ENCODE measurements around the gene HAUS5. TPM values are rescaled to one million over a fixed set of nuclear protein-coding genes. Genes with fewer than 3 reads are reported as not detected.
"Not testable (repeated sequence)": the region's sequence is repeated elsewhere in the genome, so short reads cannot be mapped to it uniquely, and the experiment has no call there.

HAUS5 gene
- total RNA-seq, 1 experiment from 2014 or later, result 27.4 TPM

GRCh38 chr19:35643255-35644205 is 31.0 kb downstream of the HAUS5 start:
- peaks cover 10% of the 10 kb centered on the region for H3K27me3 ChIP-seq (ENCODE audit: control insufficient read depth, insufficient read depth, low read length)
- H3K4me3 ChIP-seq (ENCODE audit: insufficient read depth, low read depth, low read length), result peak overlapping the region; percentile 60

GRCh38 chr19:35644206-35644986 is 31.9 kb downstream of the HAUS5 start:
- Histone ChIP-seq H3K4me3 (ENCODE audit: insufficient read depth, low read depth, low read length) (peak overlapping the region; percentile 60), H3K36me3 (replicated peaks; ENCODE audit: control insufficient read depth, insufficient read depth, low read length) (no peaks in the 10 kb centered on the region), H3K27me3 (ENCODE audit: control insufficient read depth, insufficient read depth, low read length) (peaks cover 10% of the 10 kb centered on the region)
- peak; percentile 98 for DNase-seq

More at GRCh38 chr19:35643255-35644205, 31.0 kb downstream of the HAUS5 start:
- no peaks in the 10 kb centered on the region for H3K36me3 ChIP-seq (replicated peaks; ENCODE audit: control insufficient read depth, insufficient read depth, low read length)
- DNase-seq, result peak; percentile 98

GRCh38 chr19:35644987-35645679 is 32.6 kb downstream of the HAUS5 start:
- no peaks in the 10 kb centered on the region for H3K36me3 ChIP-seq (replicated peaks; ENCODE audit: control insufficient read depth, insufficient read depth, low read length)
- peak; percentile 94 for DNase-seq
- H3K27me3 ChIP-seq (ENCODE audit: control insufficient read depth, insufficient read depth, low read length), result peaks cover 10% of the 10 kb centered on the region
- peak overlapping the region; percentile 59 for H3K4me3 ChIP-seq (ENCODE audit: insufficient read depth, low read depth, low read length)

- Histone ChIP-seq H3K36me3 (replicated peaks; ENCODE audit: control insufficient read depth, insufficient read depth, low read length) (peaks cover 1% of the 10 kb centered on the region; the same call in 1 of the 2 replicates), H3K27me3 (ENCODE audit: control insufficient read depth, insufficient read depth, low read length) (peaks cover 10% of the 10 kb centered on the region), H3K4me3 (ENCODE audit: insufficient read depth, low read depth, low read length) (no peak overlapping the region)
- DNase-seq, result no peak
Measured at GRCh38 chr19:35645680-35646511, 33.4 kb downstream of the HAUS5 start.

GRCh38 chr19:35648017-35648961 is 35.8 kb downstream of the HAUS5 start, which contains the start of gene COX6B1:
Gene COX6B1, plus strand, starts transcription at chr19:35648323. Its CDS starts 2,921 bp downstream, at chr19:35651244.
- Histone ChIP-seq H3K27me3 (ENCODE audit: control insufficient read depth, insufficient read depth, low read length) (0 out of 2 replicates have a peak, but pooled peaks cover 2% of the 10 kb centered on the region), H3K4me3 (ENCODE audit: insufficient read depth, low read depth, low read length) (peak within 1 kb of the TSS; percentile 92), H3K36me3 (replicated peaks; ENCODE audit: control insufficient read depth, insufficient read depth, low read length) (peaks cover 8% of the 10 kb centered on the region)
- peak; percentile 97 for DNase-seq

- Histone ChIP-seq H3K27me3 (ENCODE audit: control insufficient read depth, insufficient read depth, low read length) (0 out of 2 replicates have a peak, but pooled peaks cover under 1% of the 10 kb centered on the region), H3K36me3 (replicated peaks; ENCODE audit: control insufficient read depth, insufficient read depth, low read length) (peaks cover 15% of the 10 kb centered on the region)
- no peak for DNase-seq
Measured at GRCh38 chr19:35650581-35650980, 38.0 kb downstream of the HAUS5 start.

GRCh38 chr19:35654828-35655227 is 42.3 kb downstream of the HAUS5 start:
- DNase-seq; H3K4me3 ChIP-seq (ENCODE audit: insufficient read depth, low read depth, low read length); H3K27me3 ChIP-seq (ENCODE audit: control insufficient read depth, insufficient read depth, low read length): not testable (repeated sequence)
- H3K36me3 ChIP-seq (replicated peaks; ENCODE audit: control insufficient read depth, insufficient read depth, low read length), result peaks cover 31% of the 10 kb centered on the region

More at GRCh38 chr19:35650581-35650980, 38.0 kb downstream of the HAUS5 start:
- H3K4me3 ChIP-seq (ENCODE audit: insufficient read depth, low read depth, low read length), result no peak overlapping the region

- no peaks in the 10 kb centered on the region for H3K27me3 ChIP-seq (ENCODE audit: control insufficient read depth, insufficient read depth, low read length)
- peaks cover 33% of the 10 kb centered on the region for H3K36me3 ChIP-seq (replicated peaks; ENCODE audit: control insufficient read depth, insufficient read depth, low read length)
- no peak for DNase-seq
- no peak overlapping the region for H3K4me3 ChIP-seq (ENCODE audit: insufficient read depth, low read depth, low read length)
Measured at GRCh38 chr19:35655600-35655999, 43.1 kb downstream of the HAUS5 start.

GRCh38 chr19:35656700-35657099 is 44.2 kb downstream of the HAUS5 start:
- Histone ChIP-seq H3K27me3 (ENCODE audit: control insufficient read depth, insufficient read depth, low read length) (no peaks in the 10 kb centered on the region), H3K36me3 (replicated peaks; ENCODE audit: control insufficient read depth, insufficient read depth, low read length) (peaks cover 26% of the 10 kb centered on the region), H3K4me3 (ENCODE audit: insufficient read depth, low read depth, low read length) (no peak overlapping the region)
- no peak for DNase-seq

GRCh38 chr19:35657904-35658700 is 45.6 kb downstream of the HAUS5 start:
- Histone ChIP-seq H3K4me3 (ENCODE audit: insufficient read depth, low read depth, low read length) (no peak overlapping the region), H3K36me3 (replicated peaks; ENCODE audit: control insufficient read depth, insufficient read depth, low read length) (peaks cover 25% of the 10 kb centered on the region), H3K27me3 (ENCODE audit: control insufficient read depth, insufficient read depth, low read length) (no peaks in the 10 kb centered on the region)
- DNase-seq, result no peak

- Histone ChIP-seq H3K36me3 (replicated peaks; ENCODE audit: control insufficient read depth, insufficient read depth, low read length) (peaks cover 14% of the 10 kb centered on the region), H3K27me3 (ENCODE audit: control insufficient read depth, insufficient read depth, low read length) (no peaks in the 10 kb centered on the region), H3K4me3 (ENCODE audit: insufficient read depth, low read depth, low read length) (no peak overlapping the region)
- DNase-seq, result no peak
Measured at GRCh38 chr19:35661995-35662340, 49.4 kb downstream of the HAUS5 start.

GRCh38 chr19:35663981-35664380 is 51.4 kb downstream of the HAUS5 start:
- H3K36me3 ChIP-seq (replicated peaks; ENCODE audit: control insufficient read depth, insufficient read depth, low read length), result peaks cover 6% of the 10 kb centered on the region
- H3K27me3 ChIP-seq (ENCODE audit: control insufficient read depth, insufficient read depth, low read length), result peaks cover 2% of the 10 kb centered on the region; the same call in 1 of the 2 replicates
- DNase-seq, result no peak
- no peak overlapping the region for H3K4me3 ChIP-seq (ENCODE audit: insufficient read depth, low read depth, low read length)
